GM23248 (cell line): Measurements from ENCODE around the gene CTIF.

Experiments
- EZH2 ChIP-seq: fragments of 200-600 bp; sonication (generic); IDR thresholded peaks from 2 replicates; pipeline ENCODE4 v1.6.1; 2018; ENCODE audit warnings: antibody characterized with exemption, mild to moderate bottlenecking; ENCODE audit not compliant: insufficient read depth, poor library complexity, severe bottlenecking
- EZH2phosphoT487 ChIP-seq: fragments of 200-600 bp; sonication (generic); IDR thresholded peaks from 2 replicates; pipeline ENCODE4 v1.6.1; 2018; ENCODE audit warnings: antibody characterized with exemption, moderate library complexity, mild to moderate bottlenecking, low read depth; ENCODE audit not compliant: insufficient read depth

- TF ChIP-seq EZH2phosphoT487 (no peak), EZH2 (no peak)
These were observed 255.6 kb downstream of the CTIF start for GRCh38 chr18:48794251-48794970.
